ENCODE results near the gene GFAP. TPM values are rescaled to one million over a fixed set of nuclear protein-coding genes. Genes with fewer than 3 reads are reported as not detected.

Gene GFAP
- total RNA-seq, 3 donors from 2014 or later (not counting 1 experiment from before 2014, with no cell fraction given): not detected

DNA sequence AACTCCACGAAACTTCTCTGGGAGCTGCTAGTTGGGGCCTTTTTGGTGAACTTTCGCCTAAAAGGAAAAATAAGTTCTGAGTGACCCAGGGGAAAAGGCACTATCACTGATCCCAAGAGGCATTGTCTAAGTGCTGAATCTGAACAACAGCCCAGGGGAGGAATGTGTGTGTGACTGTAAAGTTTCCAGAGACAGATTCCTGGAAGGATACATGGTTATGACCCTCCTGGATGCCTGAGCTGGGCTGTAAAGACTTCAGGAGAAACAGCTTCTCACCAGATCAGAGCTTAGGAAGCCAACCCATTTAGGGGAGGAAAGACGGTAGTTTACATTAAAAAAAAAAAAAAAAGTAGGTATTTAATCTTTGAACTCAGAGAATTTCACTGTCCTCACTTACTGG, 47.5 kb downstream of the GFAP start:
- Histone ChIP-seq H3K36me3 (ENCODE audit: control insufficient read depth, insufficient read depth, low read length) (peaks cover 86% of the 10 kb centered on the region), H3K9me3 (ENCODE audit: control insufficient read depth, insufficient read depth, low read length) (no peaks in the 10 kb centered on the region), H3K4me1 (ENCODE audit: control insufficient read depth, insufficient read depth, low read length) (no peaks in the 10 kb centered on the region), H3K27me3 (ENCODE audit: control insufficient read depth, insufficient read depth, low read length) (no peaks in the 10 kb centered on the region), H3K4me3 (ENCODE audit: low read length) (no peak overlapping the region), H3K27ac (ENCODE audit: low read length) (no peak overlapping the region)
- Mint-ChIP-seq H3K36me3 (peaks cover 19% of the 10 kb centered on the region), H3K9me3 (no peaks in the 10 kb centered on the region), H3K27me3 (ENCODE audit: low read depth in 2 of 2) (no peaks in the 10 kb centered on the region), H3K4me3 (no peak overlapping the region), H3K4me1 (no peaks in the 10 kb centered on the region), H3K27ac (no peak overlapping the region)
- intact Hi-C loops (cut with micrococcal nuclease): no loop called here
- WGBS (ENCODE audit: insufficient coverage): 95% methylated on average over 2 of the region's 3 CpGs
- ATAC-seq (no peak), DNase-seq (no peak)
- TF ChIP-seq, protein P1, sequence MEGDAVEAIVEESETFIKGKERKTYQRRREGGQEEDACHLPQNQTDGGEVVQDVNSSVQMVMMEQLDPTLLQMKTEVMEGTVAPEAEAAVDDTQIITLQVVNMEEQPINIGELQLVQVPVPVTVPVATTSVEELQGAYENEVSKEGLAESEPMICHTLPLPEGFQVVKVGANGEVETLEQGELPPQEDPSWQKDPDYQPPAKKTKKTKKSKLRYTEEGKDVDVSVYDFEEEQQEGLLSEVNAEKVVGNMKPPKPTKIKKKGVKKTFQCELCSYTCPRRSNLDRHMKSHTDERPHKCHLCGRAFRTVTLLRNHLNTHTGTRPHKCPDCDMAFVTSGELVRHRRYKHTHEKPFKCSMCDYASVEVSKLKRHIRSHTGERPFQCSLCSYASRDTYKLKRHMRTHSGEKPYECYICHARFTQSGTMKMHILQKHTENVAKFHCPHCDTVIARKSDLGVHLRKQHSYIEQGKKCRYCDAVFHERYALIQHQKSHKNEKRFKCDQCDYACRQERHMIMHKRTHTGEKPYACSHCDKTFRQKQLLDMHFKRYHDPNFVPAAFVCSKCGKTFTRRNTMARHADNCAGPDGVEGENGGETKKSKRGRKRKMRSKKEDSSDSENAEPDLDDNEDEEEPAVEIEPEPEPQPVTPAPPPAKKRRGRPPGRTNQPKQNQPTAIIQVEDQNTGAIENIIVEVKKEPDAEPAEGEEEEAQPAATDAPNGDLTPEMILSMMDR (IDR thresholded peaks at IDR 0.05): no peak

DNA sequence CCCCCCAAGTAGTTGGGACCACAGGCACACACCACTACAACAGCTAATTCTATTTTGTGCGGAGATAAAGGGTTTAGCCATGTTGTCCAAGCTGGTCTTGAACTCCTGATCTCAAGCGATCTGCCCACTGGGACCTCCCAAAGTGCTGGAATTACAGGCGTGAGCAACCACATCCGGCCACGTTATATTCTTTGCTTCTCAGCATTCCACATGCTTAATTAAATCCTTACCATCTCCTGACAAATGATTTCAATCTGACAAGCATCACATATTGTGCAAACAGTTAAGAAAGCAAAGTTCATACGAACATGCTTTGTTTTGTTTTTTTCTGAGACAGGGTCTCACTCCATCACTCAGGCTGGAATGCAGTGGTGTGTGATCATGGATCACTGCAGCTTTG, 49.4 kb downstream of the GFAP start:
- no peaks in the 10 kb centered on the region for H3K27me3 ChIP-seq (ENCODE audit: control insufficient read depth, insufficient read depth, low read length)
- Mint-ChIP-seq H3K27ac (no peak overlapping the region), H3K4me3 (no peak overlapping the region), H3K4me1 (no peaks in the 10 kb centered on the region), H3K27me3 (ENCODE audit: low read depth in 2 of 2) (no peaks in the 10 kb centered on the region), H3K36me3 (peaks cover 8% of the 10 kb centered on the region), H3K9me3 (no peaks in the 10 kb centered on the region)
- no peak overlapping the region for H3K4me3 ChIP-seq (ENCODE audit: low read length)
- no peaks in the 10 kb centered on the region for H3K9me3 ChIP-seq (ENCODE audit: control insufficient read depth, insufficient read depth, low read length)
- no peak overlapping the region for H3K27ac ChIP-seq (ENCODE audit: low read length)
- peaks cover 85% of the 10 kb centered on the region for H3K36me3 ChIP-seq (ENCODE audit: control insufficient read depth, insufficient read depth, low read length)
- ATAC-seq (no peak), DNase-seq (no peak)
- WGBS (ENCODE audit: insufficient coverage): 95% methylated on average over 6 of the region's 6 CpGs
- intact Hi-C loops (cut with micrococcal nuclease): loop anchor here (1.0 kb wide), 3 partner anchors 87 to 333 kb away; no protein-coding TSS in a partner anchor
- TF ChIP-seq, protein P1 (IDR thresholded peaks at IDR 0.05): no peak
- H3K4me1 ChIP-seq (ENCODE audit: control insufficient read depth, insufficient read depth, low read length): no peaks in the 10 kb centered on the region

DNA sequence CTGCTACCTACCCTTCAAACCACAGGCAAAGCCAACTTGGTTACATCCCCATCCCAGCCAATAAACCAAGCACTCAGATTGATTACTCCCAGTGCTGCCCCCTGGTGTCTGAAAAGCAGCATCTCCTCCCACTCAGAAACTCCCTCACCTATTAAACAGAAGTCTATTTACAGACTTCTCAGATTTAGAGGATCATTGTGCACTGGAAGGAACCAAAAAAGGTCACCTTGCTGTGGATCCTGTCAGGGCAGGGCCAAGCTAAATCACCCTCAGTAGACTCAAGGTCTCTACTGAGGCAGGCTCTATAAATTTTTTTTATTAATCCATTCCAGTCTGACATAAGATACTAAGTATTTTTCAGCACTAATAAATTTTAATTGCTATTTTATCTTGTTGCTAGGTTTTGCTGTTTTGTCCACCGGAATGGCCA, 50.1 kb downstream of the GFAP start:
- DNase-seq (peak; percentile 37 to 88), ATAC-seq (peak; percentile 60 to 81 (median 77))
- Histone ChIP-seq H3K9me3 (ENCODE audit: control insufficient read depth, insufficient read depth, low read length) (no peaks in the 10 kb centered on the region), H3K4me1 (ENCODE audit: control insufficient read depth, insufficient read depth, low read length) (no peaks in the 10 kb centered on the region), H3K4me3 (ENCODE audit: low read length) (no peak overlapping the region), H3K27me3 (ENCODE audit: control insufficient read depth, insufficient read depth, low read length) (no peaks in the 10 kb centered on the region), H3K36me3 (ENCODE audit: control insufficient read depth, insufficient read depth, low read length) (peaks cover 86% of the 10 kb centered on the region), H3K27ac (ENCODE audit: low read length) (no peak overlapping the region)
- no CpG with 5 or more reads among the region's 1 CpG for WGBS (ENCODE audit: insufficient coverage)
- intact Hi-C loops (cut with micrococcal nuclease): loop anchor here (1.0 kb wide), 3 partner anchors 86 to 332 kb away; no protein-coding TSS in a partner anchor
- Mint-ChIP-seq H3K9me3 (no peaks in the 10 kb centered on the region), H3K4me3 (no peak overlapping the region), H3K27ac (no peak overlapping the region), H3K4me1 (no peaks in the 10 kb centered on the region), H3K27me3 (ENCODE audit: low read depth in 2 of 2) (no peaks in the 10 kb centered on the region), H3K36me3 (peaks cover 8% of the 10 kb centered on the region)
- TF ChIP-seq, protein P1 (IDR thresholded peaks at IDR 0.05): peak; percentile 88

DNA sequence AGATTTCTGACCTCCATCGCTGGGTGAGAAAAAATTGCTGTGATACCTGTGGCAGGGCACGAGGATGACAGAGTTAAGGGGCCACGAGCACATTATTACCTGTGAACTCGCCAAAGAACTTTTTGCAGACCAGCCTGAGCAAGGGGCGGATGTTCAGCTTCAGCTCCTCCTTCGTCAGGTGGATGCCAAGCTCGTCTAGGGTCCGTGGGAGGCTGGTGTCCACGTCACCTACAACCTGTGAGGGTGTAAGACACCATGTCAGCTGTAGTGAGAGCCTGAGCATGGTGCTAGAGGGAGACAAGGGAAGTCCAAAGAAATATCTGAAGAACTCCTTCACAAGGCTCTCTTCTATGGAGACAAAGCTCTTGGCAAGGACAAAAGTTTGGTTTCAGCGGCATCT, 50.5 kb downstream of the GFAP start:
- Histone ChIP-seq H3K36me3 (ENCODE audit: control insufficient read depth, insufficient read depth, low read length) (peaks cover 86% of the 10 kb centered on the region), H3K27me3 (ENCODE audit: control insufficient read depth, insufficient read depth, low read length) (no peaks in the 10 kb centered on the region), H3K9me3 (ENCODE audit: control insufficient read depth, insufficient read depth, low read length) (no peaks in the 10 kb centered on the region), H3K4me1 (ENCODE audit: control insufficient read depth, insufficient read depth, low read length) (no peaks in the 10 kb centered on the region), H3K27ac (ENCODE audit: low read length) (no peak overlapping the region), H3K4me3 (ENCODE audit: low read length) (no peak overlapping the region)
- Mint-ChIP-seq H3K36me3 (peaks cover 8% of the 10 kb centered on the region), H3K27me3 (ENCODE audit: low read depth in 2 of 2) (no peaks in the 10 kb centered on the region), H3K4me3 (no peak overlapping the region), H3K27ac (no peak overlapping the region), H3K9me3 (no peaks in the 10 kb centered on the region), H3K4me1 (no peaks in the 10 kb centered on the region)
- ATAC-seq (peak in 1 of 3 donors; percentile 26), DNase-seq (no peak)
- TF ChIP-seq, protein P1 (IDR thresholded peaks at IDR 0.05): no peak
- 78% methylated on average over 10 of the region's 10 CpGs for WGBS (ENCODE audit: insufficient coverage)
- intact Hi-C loops (cut with micrococcal nuclease): loop anchor here (1.0 kb wide), 3 partner anchors 86 to 332 kb away; no protein-coding TSS in a partner anchor
